HG03354 (cell line): ENCODE results near the gene KCP.
"Not testable (repeated sequence)": the region's sequence is repeated elsewhere in the genome, so short reads cannot be mapped to it uniquely, and the experiment has no call there.

Experiments used
- ATAC-seq: cut with Tn5 transposase; IDR thresholded peaks from one replicate; pipeline ENCODE4 v1.9.1; 2021; ENCODE audit warnings: mild to moderate bottlenecking; ENCODE audit not compliant: unreplicated experiment, poor library complexity, severe bottlenecking

The KCP gene

DNA sequence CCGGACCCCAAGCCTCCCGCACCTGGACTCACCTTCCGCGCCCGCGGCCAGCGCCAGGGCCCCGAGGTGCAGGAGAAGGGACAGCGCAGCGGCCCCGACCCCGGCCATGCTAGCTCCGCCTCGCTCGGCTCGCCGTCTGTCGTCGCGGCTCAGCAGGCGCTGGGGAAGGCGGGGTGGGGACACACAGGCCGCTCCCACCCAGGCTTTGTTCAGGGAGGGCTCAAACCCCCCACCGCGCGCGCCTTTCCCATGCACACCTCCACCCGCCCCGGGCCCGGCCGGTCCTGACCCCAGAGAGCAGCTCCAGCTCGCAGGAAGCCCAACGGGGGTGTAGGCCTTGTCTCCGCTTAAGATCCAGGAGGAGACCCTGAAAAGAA, at the start of gene KCP:
Gene KCP (minus strand): TSS at position 141 of the 377 bp plus-strand sequence. CDS start 33 bp downstream, at position 108.
- no peak for ATAC-seq

GRCh38 chr7:128959296-128959695, 48.8 kb upstream of the KCP start:
- ATAC-seq: no peak

DNA sequence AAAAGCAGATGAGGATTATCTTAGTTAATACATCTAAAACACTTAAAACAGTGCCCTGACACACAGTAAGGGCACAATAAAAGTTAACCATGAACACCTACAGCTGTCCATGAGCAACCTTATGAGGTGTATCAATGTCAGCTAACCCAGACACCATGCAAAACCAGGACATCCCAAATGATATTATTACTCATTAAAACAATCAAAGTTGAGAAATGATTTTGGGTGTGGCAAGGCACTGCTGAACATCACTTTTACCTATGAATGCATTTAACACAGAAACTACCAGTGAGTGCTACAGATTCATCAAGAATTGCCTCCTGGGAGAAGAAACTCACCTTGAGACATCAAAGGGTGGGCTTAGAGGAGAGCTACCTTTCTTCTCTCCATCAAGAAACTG, 45.5 kb upstream of the KCP start:
- no peak for ATAC-seq

DNA sequence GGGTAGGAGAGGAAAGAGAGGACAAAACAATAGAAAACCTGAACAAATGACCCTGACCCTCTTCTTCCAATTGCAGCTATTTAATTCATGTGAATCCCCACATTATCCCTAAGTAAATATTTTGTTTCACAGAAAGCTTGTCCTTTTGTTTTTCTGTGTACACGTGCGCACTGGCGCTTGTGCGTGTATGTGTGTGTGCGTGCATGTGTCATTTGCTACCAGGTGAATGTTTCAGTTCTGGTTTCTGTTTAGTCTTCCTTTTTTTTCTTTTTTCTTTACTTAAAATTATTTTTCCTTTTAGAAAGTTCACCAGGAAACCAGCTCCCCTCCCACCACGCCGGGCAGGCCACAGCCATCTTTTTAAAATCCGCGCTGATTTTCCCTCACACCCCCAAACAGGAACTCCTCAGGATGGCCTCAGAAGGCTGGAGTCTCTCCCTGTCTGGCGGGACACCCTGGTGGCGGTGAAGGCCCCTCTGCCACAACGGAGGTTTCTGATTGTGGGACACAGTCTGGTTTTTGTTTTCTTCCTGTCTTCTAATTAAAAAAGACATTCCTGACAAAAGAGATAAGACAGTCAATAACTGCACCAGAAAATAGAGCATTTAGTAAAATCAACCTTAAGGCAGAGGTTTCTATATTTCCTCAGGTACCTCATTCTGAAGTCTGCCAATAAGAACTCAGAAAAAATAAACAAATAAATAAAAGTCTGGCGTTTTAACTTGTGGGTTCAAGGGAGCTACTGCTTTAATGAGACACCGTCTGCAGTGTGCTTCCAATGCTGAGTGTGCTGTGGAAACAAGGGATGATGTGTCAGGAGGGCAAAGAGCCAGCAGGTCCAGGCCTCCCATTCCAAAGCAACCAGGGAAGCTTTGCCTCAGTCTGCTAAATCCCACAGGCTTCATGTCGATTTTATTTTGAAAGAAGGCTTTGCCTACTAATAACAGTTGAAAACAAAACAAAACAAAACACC, 44.6 kb upstream of the KCP start:
- ATAC-seq: peak; percentile 78

DNA sequence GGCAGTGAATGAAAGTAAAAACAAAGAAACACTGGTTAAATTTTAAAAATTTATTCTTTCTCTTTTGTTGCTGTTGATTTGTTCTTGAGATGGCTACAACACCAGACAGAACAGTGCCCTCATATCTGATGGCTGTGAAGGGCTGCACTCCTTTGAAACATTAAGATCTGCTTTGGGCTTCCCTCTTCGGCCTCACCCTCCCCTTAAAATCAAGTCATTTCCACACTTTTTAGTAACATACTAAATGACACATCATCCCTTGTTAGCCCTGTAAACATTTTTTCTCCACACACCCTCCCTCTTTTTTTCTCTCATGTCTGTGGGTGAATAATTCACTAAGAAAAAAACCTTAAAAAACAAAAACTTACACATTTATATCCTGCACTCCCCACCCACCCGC, 43.6 kb upstream of the KCP start:
- peak; percentile 26 for ATAC-seq

DNA sequence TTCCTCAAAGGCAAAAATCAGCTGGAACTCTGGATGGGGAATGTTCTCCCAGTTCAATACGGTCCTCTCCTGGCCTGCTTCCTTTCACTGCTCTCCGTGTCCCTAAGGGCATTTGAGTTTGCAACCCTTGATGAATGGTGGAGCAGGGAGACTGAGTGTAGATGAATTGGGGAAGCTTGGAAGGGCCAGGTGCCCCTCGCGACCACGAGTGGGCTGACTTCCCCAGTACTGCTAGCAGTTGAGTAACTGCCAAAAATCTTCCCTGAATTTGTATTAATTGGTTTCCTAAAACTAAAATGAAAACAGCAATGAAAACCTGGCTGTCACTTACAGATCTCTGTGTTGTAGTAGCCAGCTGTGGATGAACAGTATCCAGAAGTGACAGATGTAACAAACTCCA, 40.8 kb upstream of the KCP start:
- ATAC-seq: no peak

GRCh38 chr7:128948976-128949760, 38.7 kb upstream of the KCP start:
- no peak for ATAC-seq

GRCh38 chr7:128948312-128948973, 37.9 kb upstream of the KCP start:
- no peak for ATAC-seq

DNA sequence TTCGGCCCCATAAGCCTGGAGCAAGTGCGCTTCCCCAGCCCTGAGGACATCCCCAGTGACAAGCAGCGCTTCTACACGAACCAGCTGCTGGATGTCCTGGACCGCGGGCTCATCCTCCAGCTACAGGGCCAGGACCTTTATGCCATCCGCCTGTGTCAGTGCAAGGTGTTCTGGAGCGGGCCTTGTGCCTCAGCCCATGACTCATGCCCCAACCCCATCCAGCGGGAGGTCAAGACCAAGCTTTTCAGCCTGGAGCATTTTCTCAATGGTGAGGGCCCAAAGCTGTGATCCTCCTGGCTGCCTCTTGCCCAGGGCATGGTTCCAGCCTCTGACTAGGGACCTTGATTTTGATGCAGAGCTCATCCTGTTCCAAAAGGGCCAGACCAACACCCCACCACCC, 37.3 kb upstream of the KCP start:
- ATAC-seq: no peak

DNA sequence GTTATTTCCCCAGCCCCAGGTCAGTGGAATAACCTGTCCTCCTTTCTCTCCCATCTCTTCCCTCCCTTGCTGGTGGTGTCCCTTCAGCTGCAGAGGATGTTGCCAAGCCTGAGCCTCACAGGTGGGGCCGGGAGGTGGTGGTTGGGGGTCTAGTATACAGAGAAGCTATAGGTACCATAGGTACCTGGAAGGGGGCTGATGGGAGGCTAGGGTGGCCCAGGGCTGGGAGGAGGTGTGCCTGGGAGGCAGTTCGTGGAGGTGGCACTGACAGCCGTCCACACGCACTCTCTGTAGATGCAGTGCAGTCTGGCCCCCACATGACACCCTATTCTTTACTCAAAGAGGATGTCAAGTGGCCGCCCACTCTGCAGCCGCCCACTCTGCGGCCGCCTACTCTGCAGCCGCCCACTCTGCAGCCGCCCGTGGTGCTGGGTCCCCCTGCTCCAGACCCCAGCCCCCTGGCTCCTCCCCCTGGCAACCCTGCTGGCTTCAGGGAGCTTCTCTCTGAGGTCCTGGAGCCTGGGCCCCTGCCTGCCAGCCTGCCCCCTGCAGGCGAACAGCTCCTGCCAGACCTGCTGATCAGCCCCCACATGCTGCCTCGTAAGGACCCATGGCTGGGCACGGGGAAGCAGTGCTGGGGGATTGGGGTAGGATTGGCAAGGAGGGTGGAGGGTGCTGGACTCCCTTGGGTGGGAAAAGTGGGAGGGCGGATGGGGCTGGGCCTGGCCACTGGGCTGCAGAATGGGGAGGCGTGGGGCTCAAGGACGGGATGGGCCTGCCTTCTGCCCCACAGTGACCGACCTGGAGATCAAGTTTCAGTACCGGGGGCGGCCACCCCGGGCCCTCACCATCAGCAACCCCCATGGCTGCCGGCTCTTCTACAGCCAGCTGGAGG, 36.7 kb upstream of the KCP start:
- ATAC-seq: no peak

DNA sequence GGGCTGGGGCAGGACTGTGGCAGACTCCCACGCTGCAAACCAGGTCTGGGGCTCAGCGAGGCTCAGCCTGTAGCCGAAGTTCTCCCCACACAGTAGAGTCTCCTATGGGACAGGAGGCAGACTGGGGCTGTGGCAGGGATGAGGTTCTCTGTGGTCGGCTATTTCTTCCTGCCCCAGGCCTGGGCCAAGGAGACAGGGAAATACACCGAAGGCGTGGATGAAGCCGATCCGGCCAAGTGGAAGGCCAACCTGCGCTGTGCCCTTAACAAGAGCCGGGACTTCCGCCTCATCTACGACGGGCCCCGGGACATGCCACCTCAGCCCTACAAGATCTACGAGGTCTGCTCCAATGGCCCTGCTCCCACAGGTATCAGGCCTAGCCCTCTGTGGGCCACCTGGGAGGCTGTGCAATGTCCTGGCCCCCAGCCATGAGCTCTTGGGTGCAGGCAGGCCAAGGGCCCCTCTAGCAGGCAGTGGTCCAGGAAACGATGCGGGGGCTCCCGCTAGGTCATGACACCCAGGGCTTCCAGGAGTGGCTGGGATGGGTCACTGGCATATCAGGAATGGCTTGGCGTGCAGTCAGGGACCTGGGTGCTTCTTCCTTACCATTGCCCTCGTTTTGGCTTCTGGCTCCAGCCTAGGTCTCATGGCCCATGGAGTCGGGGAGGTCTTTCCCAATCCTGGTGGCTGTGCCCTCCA, 35.3 kb upstream of the KCP start:
- no peak for ATAC-seq

DNA sequence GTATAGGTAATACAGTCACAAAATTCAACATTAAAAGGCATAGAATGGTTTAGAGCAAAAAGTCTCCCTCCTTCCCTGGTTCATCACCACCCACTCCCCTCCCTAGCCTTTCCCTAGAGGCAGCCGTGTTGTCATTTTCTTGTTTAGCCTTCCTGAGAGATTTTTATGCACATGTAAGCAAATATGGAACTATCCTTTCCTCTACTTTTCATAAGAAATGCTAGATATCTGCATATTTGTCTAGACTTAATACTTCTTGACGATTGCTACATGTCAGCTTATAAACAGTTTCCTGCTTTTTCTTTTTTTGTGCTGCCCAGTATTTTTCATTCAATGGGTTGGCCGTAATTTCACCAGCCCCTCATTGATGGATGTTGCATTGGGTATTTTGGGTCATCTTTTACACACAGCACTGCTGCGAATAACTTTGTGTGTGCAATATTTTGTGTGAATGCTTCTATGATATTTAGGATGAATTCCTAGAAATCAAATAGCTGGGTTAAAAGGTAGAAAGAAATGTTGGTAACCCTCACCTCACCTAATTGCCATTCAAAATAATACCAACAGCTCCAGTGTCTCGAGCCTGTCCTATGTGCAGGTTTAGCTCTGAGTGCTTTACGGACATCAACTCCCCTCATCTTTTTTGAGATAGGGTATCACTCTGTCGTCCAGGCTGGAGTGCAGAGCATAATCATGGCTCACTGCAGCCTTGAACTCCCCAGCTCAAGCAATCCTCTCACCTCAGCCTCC, 34.2 kb upstream of the KCP start:
- no peak for ATAC-seq

DNA sequence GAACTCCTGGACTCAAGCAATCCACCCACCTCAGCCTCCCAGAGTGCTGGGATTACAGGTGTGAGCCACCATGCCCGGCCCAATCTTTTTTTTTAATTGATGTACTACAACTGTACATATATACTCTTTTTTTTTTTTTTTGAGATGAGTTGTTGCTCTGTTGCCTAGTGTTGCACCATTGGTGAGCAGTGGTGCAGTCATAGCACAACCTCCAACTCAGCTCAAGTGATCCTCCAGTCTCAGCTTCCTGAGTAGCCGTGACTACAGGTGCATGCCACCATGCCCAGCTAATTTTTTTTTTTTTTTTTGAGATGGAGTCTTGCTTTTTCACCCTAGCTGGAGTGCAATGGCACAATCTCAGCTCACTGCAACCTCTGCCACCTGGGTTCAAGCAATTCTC, 32.7 kb upstream of the KCP start:
- ATAC-seq: not testable (repeated sequence)

DNA sequence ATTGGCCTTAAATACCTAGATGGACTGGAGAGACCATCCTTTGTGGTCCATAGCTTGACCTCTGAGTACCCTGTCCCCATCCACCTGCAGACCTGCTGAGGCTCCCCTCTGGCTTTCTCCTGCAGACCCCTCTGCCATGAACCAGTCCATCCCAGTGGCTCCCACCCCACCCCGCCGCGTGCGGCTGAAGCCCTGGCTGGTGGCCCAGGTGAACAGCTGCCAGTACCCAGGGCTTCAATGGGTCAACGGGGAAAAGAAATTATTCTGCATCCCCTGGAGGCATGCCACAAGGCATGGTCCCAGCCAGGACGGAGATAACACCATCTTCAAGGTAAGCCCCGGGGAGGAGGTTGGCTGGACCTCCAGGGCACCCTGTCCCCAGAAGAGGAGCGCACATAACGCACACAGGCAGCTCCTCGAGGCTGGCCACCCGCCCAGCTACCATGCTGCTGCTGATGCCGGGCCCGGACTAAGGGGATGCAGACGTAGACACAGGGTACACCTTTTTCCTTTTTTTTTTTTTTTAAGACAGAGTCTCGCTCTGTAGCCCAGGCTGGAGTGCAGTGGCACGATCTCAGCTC, 31.5 kb upstream of the KCP start:
- no peak for ATAC-seq

DNA sequence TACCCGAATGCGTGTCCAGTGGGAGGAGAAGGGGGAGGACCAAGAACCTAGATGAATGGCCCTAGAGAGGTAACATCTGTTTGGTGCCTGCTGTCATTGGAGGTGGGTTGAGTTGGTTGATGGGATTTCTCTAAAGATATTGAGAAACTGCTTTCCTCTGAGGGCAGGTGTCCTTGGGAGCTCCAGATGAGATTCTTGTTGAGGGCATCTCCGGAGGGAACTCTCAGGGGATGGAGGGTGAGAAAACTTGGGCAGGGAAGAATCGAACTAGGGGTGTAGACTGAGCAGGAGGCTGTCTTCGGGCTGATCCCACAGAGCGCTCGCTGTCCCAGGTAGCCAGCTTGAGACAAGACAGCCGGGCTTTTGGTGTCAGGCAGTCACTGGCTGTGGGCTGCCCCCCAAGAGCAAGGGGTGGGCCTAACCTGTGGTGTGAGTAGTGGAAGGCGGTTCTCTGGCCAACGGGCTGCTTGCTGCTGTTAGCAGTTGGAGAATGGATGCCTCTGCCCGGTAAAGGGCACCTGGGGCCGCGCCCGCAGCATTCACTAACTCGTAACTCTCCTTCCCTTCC, 30.9 kb upstream of the KCP start:
- ATAC-seq: no peak

DNA sequence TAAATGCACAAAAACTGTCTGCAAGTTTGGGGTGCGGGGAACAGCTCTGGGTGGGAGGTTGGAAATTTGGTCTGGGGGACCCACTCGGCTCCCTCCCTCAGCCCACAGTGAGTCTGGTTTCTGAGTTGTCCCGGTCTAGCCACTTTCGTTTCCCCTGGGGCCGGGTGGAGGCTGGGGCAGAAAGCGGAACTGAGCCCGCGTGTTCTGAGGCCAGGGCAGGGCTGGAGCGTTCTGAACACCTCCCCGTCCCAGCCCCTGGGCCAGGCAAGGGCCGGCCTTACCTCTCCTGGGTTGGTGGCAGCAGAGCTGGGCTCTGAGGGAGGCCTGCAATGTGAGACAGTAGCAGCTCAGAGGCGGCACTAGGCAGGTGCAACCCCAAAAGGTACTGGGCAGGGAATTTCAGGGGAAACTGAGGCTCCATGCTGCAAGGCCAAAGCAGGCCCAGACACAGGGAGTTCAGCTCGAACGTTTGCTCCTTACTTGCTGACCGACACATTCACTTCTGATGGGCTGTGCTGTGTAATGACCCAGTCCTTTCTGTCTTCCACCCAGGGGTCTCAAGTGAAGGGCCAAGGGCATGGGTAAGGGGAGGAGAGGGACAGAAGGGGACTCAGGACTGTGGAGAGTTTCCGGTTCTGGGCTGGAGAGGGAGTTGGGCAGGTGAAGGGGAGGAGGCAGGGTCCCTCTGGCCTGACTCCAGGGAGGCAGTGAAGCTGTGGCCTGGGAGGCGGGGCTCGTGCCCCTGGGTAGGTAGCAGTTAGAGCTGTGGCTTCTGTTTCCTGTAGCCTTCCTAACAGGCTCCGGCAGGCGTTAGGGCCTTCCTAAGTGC, 30.2 kb upstream of the KCP start:
- ATAC-seq: peak; percentile 69
